ENCODE measurements around the gene OR52N4. TPM values are rescaled to one million over a fixed set of nuclear protein-coding genes. Genes with fewer than 3 reads are reported as not detected.

The OR52N4 gene
- total and polyA plus RNA-seq, 9 of the 15 experiments (the other 6 are each of a cell fraction or from before 2014, with no cell fraction given), result not detected

- WGBS (ENCODE audit: insufficient coverage, low coverage, missing lambda C conversion rate), result 0% methylated on average over 2 of the region's 2 CpGs
- POLR2A ChIA-PET, result interaction anchor here (0.7 kb wide), 1 partner anchor 165 kb away, joined by 3 read pairs; no protein-coding TSS in a partner anchor
Observed at GRCh38 chr11:5722622-5723021, 31.4 kb upstream of the OR52N4 start.

More at GRCh38 chr11:5722622-5723021, 31.4 kb upstream of the OR52N4 start:
- H3K4me2 ChIP-seq (ENCODE audit: insufficient read depth, low read length), result no peak overlapping the region
- intact Hi-C loops (cut with micrococcal nuclease), result no loop called here
- no peaks in the 10 kb centered on the region for H3K79me2 ChIP-seq (ENCODE audit: control insufficient read depth, insufficient read depth, low read length)
- H3K36me3 ChIP-seq (ENCODE audit: control insufficient read depth, insufficient read depth, low read length), result no peaks in the 10 kb centered on the region
- no peaks in the 10 kb centered on the region for H3K9me3 ChIP-seq (replicated peaks; ENCODE audit: control insufficient read depth, insufficient read depth, low read depth, low read length)
- H3K27me3 ChIP-seq (ENCODE audit: control insufficient read depth in 2 of 2, insufficient read depth in 2 of 2, low read length in 2 of 2), result peaks cover 6 to 15% of the 10 kb centered on the region in 2 experiments
- no peaks in the 10 kb centered on the region for H3K9me1 ChIP-seq (ENCODE audit: control insufficient read depth, insufficient read depth, low read length)
- no peaks in the 10 kb centered on the region for H3K4me1 ChIP-seq (replicated peaks in 1 of 2; ENCODE audit: control insufficient read depth in 2 of 2, insufficient read depth in 2 of 2, low read length in 2 of 2)
- no TSS peak for BruUV-seq (replicated peaks)
- H4K20me1 ChIP-seq (replicated peaks; ENCODE audit: control insufficient read depth, insufficient read depth, low read length), result no peaks in the 10 kb centered on the region
- in situ Hi-C loops (cut with MboI), result no loop called here
- no peak overlapping the region for H3K27ac ChIP-seq (ENCODE audit: extremely low read depth, low read depth, low read length)
- CTCF ChIA-PET (ENCODE audit: low intra/inter-chr PET ratio), result no interaction called here
- H3K4me3 ChIP-seq, result no peak overlapping the region
- ATAC-seq (no peak), DNase-seq (ENCODE audit: extremely low read depth in 1 of 4, low spot score in 3 of 4) (no peak), FAIRE-seq (no peak)
- no peak overlapping the region for H3K9ac ChIP-seq (ENCODE audit: insufficient read depth in 1 of 2, low read depth in 2 of 2, low read length in 2 of 2)
- H2AFZ ChIP-seq (ENCODE audit: low read depth, low read length), result no peak overlapping the region
- TF ChIP-seq GTF2A2 (tag; IDR thresholded peaks at IDR 0.05) (no peak), RBFOX2 (IDR thresholded peaks at IDR 0.05; ENCODE audit: low read depth, low read length) (no peak), MTA2 (IDR thresholded peaks at IDR 0.05; ENCODE audit: low read depth) (no peak), NCOA2 (IDR thresholded peaks at IDR 0.05; ENCODE audit: partially characterized antibody in 2 of 2) (no peak), NR4A1 (CRISPR knock-in tag; IDR thresholded peaks at IDR 0.05) (no peak), NR4A1 (tag; IDR thresholded peaks at IDR 0.05) (no peak), TCF7 (IDR thresholded peaks at IDR 0.05; ENCODE audit: borderline replicate concordance) (no peak), WHSC1 (IDR thresholded peaks at IDR 0.05; ENCODE audit: low read length) (no peak), ZNF589 (CRISPR knock-in tag; IDR thresholded peaks at IDR 0.05; ENCODE audit: low read depth) (no peak)
- TF ChIP-seq, protein P1, sequence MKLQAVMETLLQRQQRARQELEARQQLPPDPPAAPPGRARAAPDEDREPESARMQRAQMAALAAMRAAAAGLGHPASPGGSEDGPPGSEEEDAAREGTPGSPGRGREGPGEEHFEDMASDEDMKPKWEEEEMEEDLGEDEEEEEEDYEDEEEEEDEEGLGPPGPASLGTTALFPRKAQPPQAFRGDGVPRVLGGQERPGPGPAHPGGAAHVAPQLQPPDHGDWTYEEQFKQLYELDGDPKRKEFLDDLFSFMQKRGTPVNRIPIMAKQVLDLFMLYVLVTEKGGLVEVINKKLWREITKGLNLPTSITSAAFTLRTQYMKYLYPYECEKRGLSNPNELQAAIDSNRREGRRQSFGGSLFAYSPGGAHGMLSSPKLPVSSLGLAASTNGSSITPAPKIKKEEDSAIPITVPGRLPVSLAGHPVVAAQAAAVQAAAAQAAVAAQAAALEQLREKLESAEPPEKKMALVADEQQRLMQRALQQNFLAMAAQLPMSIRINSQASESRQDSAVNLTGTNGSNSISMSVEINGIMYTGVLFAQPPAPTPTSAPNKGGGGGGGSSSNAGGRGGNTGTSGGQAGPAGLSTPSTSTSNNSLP (IDR thresholded peaks at IDR 0.05; ENCODE audit: borderline replicate concordance, low read depth, low read length), result no peak
- TF ChIP-seq, protein P2, sequence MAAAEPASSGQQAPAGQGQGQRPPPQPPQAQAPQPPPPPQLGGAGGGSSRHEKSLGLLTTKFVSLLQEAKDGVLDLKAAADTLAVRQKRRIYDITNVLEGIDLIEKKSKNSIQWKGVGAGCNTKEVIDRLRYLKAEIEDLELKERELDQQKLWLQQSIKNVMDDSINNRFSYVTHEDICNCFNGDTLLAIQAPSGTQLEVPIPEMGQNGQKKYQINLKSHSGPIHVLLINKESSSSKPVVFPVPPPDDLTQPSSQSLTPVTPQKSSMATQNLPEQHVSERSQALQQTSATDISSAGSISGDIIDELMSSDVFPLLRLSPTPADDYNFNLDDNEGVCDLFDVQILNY (CRISPR knock-in tag; IDR thresholded peaks at IDR 0.05), result no peak
